B cell (primary cell): ENCODE results near the gene CR2. TPM values are rescaled to one million over a fixed set of nuclear protein-coding genes. Genes with fewer than 3 reads are reported as not detected.

Experiments used
- ATAC-seq: fragments of 200-7000 bp; cut with Tn5 transposase; one replicate; pipeline ENCODE4 v1.10.0; 2021; ENCODE audit warnings: low read depth, mild to moderate bottlenecking, moderate number of reproducible peaks, moderate library complexity
- CTCF ChIA-PET: fragments of 350-600 bp; sonication (Branson Sonifier 250); formaldehyde crosslinking; loops from one replicate; lab custom pipeline; 2021; ENCODE audit warnings: antibody characterized with exemption, inconsistent platforms; lab: Charles Lee
- POLR2A ChIA-PET: fragments of 350-600 bp; sonication (Branson Sonifier 250); formaldehyde crosslinking; loops from one replicate; lab custom pipeline; 2021; ENCODE audit warnings: antibody characterized with exemption; lab: Charles Lee
- DNase-seq: peaks from one replicate; pipeline ENCODE4 v3.0.0; 2013
- H2AFZ ChIP-seq: 2 replicates; pipeline ENCODE4 v1.6.1; 2012; ENCODE audit warnings: mild to moderate bottlenecking, low read depth, low read length; ENCODE audit not compliant: insufficient read depth, poor library complexity, severe bottlenecking
- H3K27ac ChIP-seq, 2 donors: 1 replicate in 1 of 2; 2 replicates in 1 of 2; pipeline ENCODE4 v1.5.1; 2012 to 2013; ENCODE audit warnings: low read length in 2 of 2, mild to moderate bottlenecking in 2 of 2, moderate library complexity in 1 of 2
- H3K27me3 ChIP-seq, 4 experiments: fragments of 200-600 bp in 1 of 4; sonication (generic) in 1 of 4; replicated peaks in 1 of 4; 1 replicate in 2 of 4; 2 replicates in 2 of 4; pipeline versions ENCODE4 v1.6.1 to v1.7.0; 2013 to 2016; ENCODE audit warnings: low read length in 3 of 4, mild to moderate bottlenecking in 2 of 4, mixed read lengths in 1 of 4, moderate library complexity in 1 of 4; ENCODE audit not compliant: insufficient read depth in 4 of 4, control insufficient read depth in 3 of 4; ENCODE audit errors: control extremely low read depth in 1 of 4
- H3K36me3 ChIP-seq, 2 experiments: replicated peaks in 1 of 2; 1 replicate in 1 of 2; 2 replicates in 1 of 2; pipeline versions ENCODE4 v1.6.1 to v1.7.1; 2013; ENCODE audit warnings: low read length in 1 of 2; ENCODE audit not compliant: insufficient read depth in 2 of 2, control insufficient read depth in 1 of 2; ENCODE audit errors: control extremely low read depth in 1 of 2, extremely low read depth in 1 of 2
- H3K4me1 ChIP-seq, 2 donors: fragments of 200-600 bp in 1 of 2; sonication (generic) in 1 of 2; 1 replicate in 1 of 2; 2 replicates in 1 of 2; pipeline versions ENCODE4 v1.5.1 to v1.6.1; 2013 to 2017; ENCODE audit warnings: low read length in 2 of 2; ENCODE audit not compliant: control insufficient read depth in 2 of 2, insufficient read depth in 2 of 2
- H3K4me2 ChIP-seq: replicated peaks from 2 replicates; pipeline ENCODE3; 2012; ENCODE audit warnings: mild to moderate bottlenecking, low read depth, low read length; ENCODE audit not compliant: poor library complexity, severe bottlenecking
- H3K4me3 ChIP-seq, 5 experiments: fragments of 200-600 bp in 1 of 5; sonication (generic) in 1 of 5; 1 replicate in 3 of 5; 2 replicates in 2 of 5; pipeline versions ENCODE4 v1.5.1 to v1.7.0; 2011 to 2016; ENCODE audit warnings: low read length in 4 of 5, mild to moderate bottlenecking in 4 of 5, low read depth in 2 of 5, control low read depth in 1 of 5, moderate library complexity in 1 of 5; ENCODE audit not compliant: insufficient read depth in 1 of 5; ENCODE audit errors: control extremely low read depth in 1 of 5, extremely low read depth in 1 of 5
- H3K79me2 ChIP-seq: fragments of 200-600 bp; sonication (generic); one replicate; pipeline ENCODE4 v1.6.0; 2016; ENCODE audit warnings: low read length; ENCODE audit not compliant: control insufficient read depth, insufficient read depth
- H3K9ac ChIP-seq: fragments of 200-600 bp; sonication (generic); 2 replicates; pipeline ENCODE4 v1.6.1; 2017; ENCODE audit warnings: mild to moderate bottlenecking, low read length, moderate library complexity
- H3K9me3 ChIP-seq, 3 donors: one replicate each; pipeline versions ENCODE4 v1.6.1 to v1.7.1; 2013; ENCODE audit warnings: low read length in 2 of 3; ENCODE audit not compliant: control insufficient read depth in 2 of 3, insufficient read depth in 1 of 3; ENCODE audit errors: control extremely low read depth in 1 of 3
- H4K20me1 ChIP-seq: 2 replicates; pipeline ENCODE4 v1.6.0; 2012; ENCODE audit warnings: mild to moderate bottlenecking, low read length; ENCODE audit not compliant: insufficient read depth, control insufficient read depth, poor library complexity, severe bottlenecking
- H3K27ac Mint-ChIP-seq: one replicate; pipeline ENCODE4 v1.8.0; 2021; ENCODE audit warnings: mixed read lengths
- H3K27me3 Mint-ChIP-seq: one replicate; pipeline ENCODE4 v1.8.0; 2021; ENCODE audit warnings: mixed read lengths
- H3K4me1 Mint-ChIP-seq: one replicate; pipeline ENCODE4 v1.8.0; 2021; ENCODE audit warnings: mixed read lengths
- H3K4me3 Mint-ChIP-seq: one replicate; pipeline ENCODE4 v1.8.0; 2021; ENCODE audit warnings: mixed read lengths
- H3K9me3 Mint-ChIP-seq: one replicate; pipeline ENCODE4 v1.8.0; 2022; ENCODE audit warnings: mixed read lengths; ENCODE audit not compliant: insufficient read depth
- EZH2 ChIP-seq: IDR thresholded peaks from 2 replicates; pipeline ENCODE4 v1.6.1; 2012; ENCODE audit warnings: borderline replicate concordance, low read depth, mild to moderate bottlenecking, moderate library complexity, low read length; ENCODE audit not compliant: insufficient read depth, poor library complexity, severe bottlenecking
- WGBS: methylation state at CpG from one replicate; pipeline ENCODE4 v1.1.5; 2013; ENCODE audit warnings: missing lambda C conversion rate; ENCODE audit not compliant: insufficient coverage; 5-methylcytosine and 5-hydroxymethylcytosine counted together
- intact Hi-C: fragments of 100-400 bp; cut with micrococcal nuclease; formaldehyde crosslinking; loops from one replicate; pipeline ENCODE4 v1.10.0; 2022
- polyA plus RNA-seq: library from polyadenylated mRNA; depleted of rRNA; stranded (reverse); fragments of >200 nt; gene quantifications from 2 replicates; pipeline ENCODE4 v1.2.3, GENCODE V29; 2012
- total RNA-seq, 2 donors: library from RNA; stranded (reverse); fragments of 120-200 nt in 1 of 2; gene quantifications; 1 replicate in 1 of 2; 2 replicates in 1 of 2; pipeline versions ENCODE4 v1.2.3 to v1.2.4, GENCODE V29; 2013 to 2022
- TF ChIP-seq, protein P1 (sequence below): fragments of 200-600 bp; IDR thresholded peaks from one replicate; pipeline ENCODE4 v1.8.0; 2022; ENCODE audit warnings: antibody characterized with exemption, mild to moderate bottlenecking

CR2 gene
- total and polyA plus RNA-seq, 2 donors (not counting 1 experiment from before 2014, with no cell fraction given) = 26.0 to 30.5 TPM

DNA sequence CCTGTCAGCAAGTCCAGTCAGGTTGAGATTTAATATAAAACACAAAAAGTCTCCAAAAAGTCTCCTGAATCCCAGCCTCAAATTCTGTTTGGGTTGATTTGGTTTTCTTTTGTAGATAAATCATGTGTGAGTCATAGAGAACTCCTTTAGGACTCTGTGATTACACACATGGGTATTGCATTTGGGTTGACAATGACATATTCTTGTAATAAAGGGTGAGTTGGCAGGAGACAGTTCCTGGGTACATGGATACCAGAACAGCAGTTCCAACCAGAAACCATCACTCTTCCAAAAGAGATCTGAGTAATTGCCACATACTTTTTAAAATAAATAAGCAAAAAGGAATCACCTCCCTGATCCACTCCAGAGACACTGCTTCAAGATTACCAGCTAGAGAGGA, 8.9 kb downstream of the CR2 start:
- Mint-ChIP-seq H3K27ac (peak overlapping the region; percentile 2), H3K4me1 (peaks cover 56% of the 10 kb centered on the region), H3K9me3 (no peaks in the 10 kb centered on the region), H3K4me3 (no peak overlapping the region), H3K27me3 (no peaks in the 10 kb centered on the region)
- no peak overlapping the region for H3K4me3 ChIP-seq
- DNase-seq (no peak), ATAC-seq (no peak)
- no peaks in the 10 kb centered on the region for H3K27me3 ChIP-seq
- ChIA-PET POLR2A (no interaction called here), CTCF (interaction anchor here (2.4 kb wide), 1 partner anchor 9 kb away, joined by 9 read pairs; the partner anchor contains the start of gene CR2)
- H3K27ac ChIP-seq = no peak overlapping the region
- no peaks in the 10 kb centered on the region for H3K9me3 ChIP-seq
- no peaks in the 10 kb centered on the region for H4K20me1 ChIP-seq
- TF ChIP-seq, protein P1, sequence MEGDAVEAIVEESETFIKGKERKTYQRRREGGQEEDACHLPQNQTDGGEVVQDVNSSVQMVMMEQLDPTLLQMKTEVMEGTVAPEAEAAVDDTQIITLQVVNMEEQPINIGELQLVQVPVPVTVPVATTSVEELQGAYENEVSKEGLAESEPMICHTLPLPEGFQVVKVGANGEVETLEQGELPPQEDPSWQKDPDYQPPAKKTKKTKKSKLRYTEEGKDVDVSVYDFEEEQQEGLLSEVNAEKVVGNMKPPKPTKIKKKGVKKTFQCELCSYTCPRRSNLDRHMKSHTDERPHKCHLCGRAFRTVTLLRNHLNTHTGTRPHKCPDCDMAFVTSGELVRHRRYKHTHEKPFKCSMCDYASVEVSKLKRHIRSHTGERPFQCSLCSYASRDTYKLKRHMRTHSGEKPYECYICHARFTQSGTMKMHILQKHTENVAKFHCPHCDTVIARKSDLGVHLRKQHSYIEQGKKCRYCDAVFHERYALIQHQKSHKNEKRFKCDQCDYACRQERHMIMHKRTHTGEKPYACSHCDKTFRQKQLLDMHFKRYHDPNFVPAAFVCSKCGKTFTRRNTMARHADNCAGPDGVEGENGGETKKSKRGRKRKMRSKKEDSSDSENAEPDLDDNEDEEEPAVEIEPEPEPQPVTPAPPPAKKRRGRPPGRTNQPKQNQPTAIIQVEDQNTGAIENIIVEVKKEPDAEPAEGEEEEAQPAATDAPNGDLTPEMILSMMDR = no peak
- no peak for TF ChIP-seq EZH2
- peaks cover 40 to 59% of the 10 kb centered on the region in 2 donors for H3K4me1 ChIP-seq
- H3K4me2 ChIP-seq = no peak overlapping the region
- H3K9ac ChIP-seq = no peak overlapping the region
- H3K36me3 ChIP-seq = peaks cover 0 to 26% of the 10 kb centered on the region in 2 experiments
- intact Hi-C loops = no loop called here
- H3K79me2 ChIP-seq = peaks cover 88% of the 10 kb centered on the region
- H2AFZ ChIP-seq = no peak overlapping the region

DNA sequence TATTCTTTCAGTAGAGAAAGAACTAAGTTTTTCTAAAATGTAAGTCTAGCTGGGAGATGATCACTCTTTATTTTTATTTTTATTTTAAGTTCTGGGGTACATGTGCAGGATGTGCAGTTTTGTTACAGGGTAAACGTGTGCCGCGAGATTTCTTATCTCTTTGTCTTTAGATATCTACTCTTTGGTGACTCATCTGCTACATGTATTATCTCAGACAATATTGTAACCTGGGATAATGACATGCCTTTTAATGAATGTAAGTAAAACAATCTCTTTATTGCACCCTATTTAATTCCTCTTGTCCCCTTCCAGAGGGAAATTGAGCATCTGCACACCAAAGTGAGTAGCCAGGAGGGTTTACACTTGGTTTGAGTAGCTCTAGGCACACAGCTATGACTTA, 9.4 kb downstream of the CR2 start:
- H3K27me3 ChIP-seq = no peaks in the 10 kb centered on the region
- CTCF ChIA-PET = interaction anchor here (1.1 to 2.4 kb wide), 3 partner anchors 8 to 33 kb away, joined by 4 to 9 read pairs (median 4); partner anchors contain the start of gene CR2
- POLR2A ChIA-PET = interaction anchor here (0.7 kb wide), 1 partner anchor 8 kb away, joined by 3 read pairs; no protein-coding TSS in a partner anchor
- Mint-ChIP-seq H3K27me3 (no peaks in the 10 kb centered on the region), H3K27ac (no peak overlapping the region), H3K4me3 (no peak overlapping the region), H3K9me3 (no peaks in the 10 kb centered on the region), H3K4me1 (peaks cover 56% of the 10 kb centered on the region)
- no peaks in the 10 kb centered on the region for H4K20me1 ChIP-seq
- H3K36me3 ChIP-seq = peaks cover 0 to 30% of the 10 kb centered on the region in 2 experiments
- WGBS = no CpG with 5 or more reads among the region's 3 CpGs
- peaks cover 34 to 53% of the 10 kb centered on the region in 2 donors for H3K4me1 ChIP-seq
- no peak for TF ChIP-seq EZH2
- TF ChIP-seq, protein P1 = no peak
- no peaks in the 10 kb centered on the region for H3K9me3 ChIP-seq
- H3K9ac ChIP-seq = no peak overlapping the region
- intact Hi-C loops = no loop called here
- H2AFZ ChIP-seq = no peak overlapping the region
- ATAC-seq (no peak), DNase-seq (no peak)
- peaks cover 82% of the 10 kb centered on the region for H3K79me2 ChIP-seq
- H3K4me2 ChIP-seq = no peak overlapping the region
- no peak overlapping the region for H3K27ac ChIP-seq
- H3K4me3 ChIP-seq = no peak overlapping the region
